NCI-H1048 (cell line): ENCODE measurements around the gene SLC23A1.
"Not testable (repeated sequence)": the region's sequence is repeated elsewhere in the genome, so short reads cannot be mapped to it uniquely, and the experiment has no call there.

Source experiments
- DNase-seq: peaks from one replicate; lab custom pipeline; 2025; lab: John Stamatoyannopoulos, UW

Gene SLC23A1

DNA sequence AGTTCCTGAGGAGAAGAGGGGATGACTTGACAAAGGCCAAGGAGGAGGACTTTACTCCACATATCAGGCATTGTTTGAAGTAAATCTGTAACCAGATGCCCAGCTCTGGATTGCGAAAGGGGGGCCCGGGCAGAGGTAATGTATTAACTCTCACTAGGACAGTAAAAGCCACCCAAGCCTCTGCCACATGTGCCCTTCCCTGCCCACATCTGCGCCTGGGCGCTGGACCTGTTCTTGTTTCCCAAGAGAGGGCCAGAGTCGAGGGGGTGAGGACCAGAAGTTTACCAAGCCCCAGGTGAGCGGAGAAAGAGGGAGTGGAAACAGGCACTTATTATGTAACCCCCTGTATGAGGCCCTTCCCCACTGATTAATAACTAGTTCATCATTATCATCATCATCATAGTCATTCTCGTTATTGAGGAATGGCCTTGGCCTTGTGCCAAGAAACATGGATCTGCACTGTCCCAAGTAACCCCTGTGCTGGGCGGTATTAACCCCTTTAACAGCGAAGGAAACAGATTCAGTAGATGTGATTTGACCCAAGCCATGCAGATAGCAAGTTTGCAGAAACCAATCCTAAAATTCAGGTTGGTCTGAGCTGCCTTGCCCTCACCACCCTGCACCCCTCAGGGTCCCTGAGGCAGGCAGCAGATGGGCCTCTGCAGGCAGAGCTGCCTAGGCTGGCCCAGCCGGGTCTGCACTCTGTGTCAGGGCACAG lies at the start of gene SLC23A1:
SLC23A1 (minus strand) TSS at position 23 of the 718 bp plus-strand sequence. CDS start 44 bp downstream, outside the sequence.
- no peak for DNase-seq

DNA sequence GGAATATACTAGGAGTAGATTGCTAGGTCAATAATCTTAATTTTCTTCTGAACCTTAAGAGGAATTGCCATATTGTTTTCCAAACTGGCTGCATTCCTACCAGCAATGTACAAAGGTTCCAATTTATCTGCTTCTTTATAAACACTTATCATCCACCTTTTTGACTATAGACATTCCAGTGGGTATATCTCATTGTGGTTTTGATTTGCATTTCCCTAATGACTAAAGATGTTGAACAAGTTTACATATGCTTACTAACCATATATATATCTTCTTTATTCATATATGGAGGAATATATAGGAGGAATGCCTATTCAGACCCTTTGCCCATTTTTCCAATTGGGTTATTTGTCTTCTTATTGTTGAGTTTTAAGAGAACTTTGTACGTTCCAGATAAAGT lies 48.6 kb upstream of the SLC23A1 start:
- no peak for DNase-seq

DNA sequence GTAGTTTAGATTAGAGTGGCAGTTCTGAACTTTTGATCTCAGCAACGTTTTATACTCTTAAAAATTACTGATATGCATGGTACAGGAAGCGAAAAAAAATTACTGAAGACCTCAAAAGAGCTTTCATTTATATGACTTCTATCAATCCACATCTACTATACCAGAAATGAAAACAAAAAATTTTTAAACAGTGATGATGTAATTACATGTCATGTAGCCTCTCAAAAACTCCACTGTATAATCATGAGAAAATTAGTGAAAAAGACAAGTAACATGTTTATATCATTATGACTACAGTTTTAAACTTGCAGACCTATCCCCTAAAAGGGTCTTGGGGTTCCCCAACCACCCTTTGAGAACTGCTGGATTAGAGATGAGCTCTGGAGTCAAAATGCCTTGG lies 46.9 kb upstream of the SLC23A1 start:
- no peak for DNase-seq

DNA sequence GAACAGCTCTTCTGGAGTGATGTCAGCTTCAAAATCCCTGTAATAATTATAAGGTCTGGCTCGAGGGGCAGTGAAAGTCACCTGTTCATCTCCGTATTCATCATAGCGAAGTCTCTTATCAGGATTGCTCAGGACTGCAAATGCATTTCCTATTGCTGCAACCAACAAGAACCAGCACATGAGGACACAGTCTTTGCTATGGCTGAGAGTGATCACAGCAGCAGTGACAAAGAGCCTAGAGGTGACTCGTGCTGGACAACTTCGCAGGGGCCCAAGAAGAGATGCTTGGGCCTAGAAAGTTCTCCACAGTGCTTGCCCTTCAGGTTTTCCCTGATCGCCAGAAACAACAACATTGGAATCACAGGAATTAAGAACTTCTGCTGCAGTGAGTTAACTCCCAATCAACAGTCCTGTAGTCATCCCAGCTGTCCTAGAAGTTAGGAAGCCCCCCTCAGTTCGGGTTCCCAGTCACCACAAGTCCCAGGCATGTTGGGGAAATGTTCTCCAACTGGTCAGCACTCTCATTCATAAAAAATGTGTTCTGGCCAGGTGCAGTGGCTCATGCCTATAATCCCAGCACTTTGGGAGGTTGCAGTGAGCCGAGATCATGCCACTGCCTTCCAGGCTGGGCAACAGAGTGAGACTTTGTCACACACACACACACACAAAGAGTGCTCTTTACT lies 43.2 kb upstream of the SLC23A1 start:
- no peak for DNase-seq

DNA sequence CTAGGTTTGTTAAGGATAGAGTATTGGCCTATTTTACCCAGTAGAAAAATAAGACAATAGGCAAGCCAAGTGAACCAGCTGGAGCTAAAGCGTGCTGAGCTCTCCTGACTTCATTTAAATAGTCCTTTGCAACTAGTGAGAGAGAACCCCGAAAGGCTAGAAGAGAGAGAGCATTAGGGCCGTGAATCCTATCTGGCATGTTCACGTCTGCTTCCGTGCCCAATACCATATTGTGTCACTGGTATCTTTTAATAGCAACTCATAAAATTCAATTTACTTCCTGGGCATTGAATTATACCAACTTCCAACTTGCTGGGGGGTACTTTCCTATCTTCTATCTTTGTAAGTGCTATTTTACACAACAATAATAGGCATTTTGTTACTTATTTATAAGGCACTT lies 42.4 kb upstream of the SLC23A1 start:
- no peak for DNase-seq

DNA sequence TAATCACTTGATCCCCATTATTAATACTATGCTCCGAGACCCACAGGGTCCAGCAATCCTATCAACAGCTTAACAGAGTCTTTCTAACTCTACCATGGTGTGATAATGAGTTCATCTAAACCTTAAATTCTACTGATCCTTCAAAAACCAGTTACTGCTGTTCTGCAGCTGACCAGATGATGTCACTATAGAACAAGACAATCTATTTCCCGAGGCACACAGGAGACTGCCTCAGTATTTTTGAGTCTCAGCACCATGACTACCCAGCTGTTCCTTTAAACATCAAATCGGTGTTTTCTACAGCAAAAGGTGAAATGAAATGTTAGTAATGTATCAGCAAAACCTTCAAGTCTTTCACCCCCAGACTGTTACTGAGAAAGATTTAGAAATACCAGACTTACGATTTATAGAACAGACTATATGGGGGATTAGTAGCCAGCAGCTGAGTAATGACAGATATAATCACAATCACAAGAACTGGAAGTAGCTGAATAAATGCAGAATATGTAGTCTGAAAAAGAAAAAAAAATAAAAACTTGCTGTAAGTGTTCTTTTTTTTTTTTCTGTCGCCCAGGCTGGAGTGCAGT lies 39.3 kb upstream of the SLC23A1 start:
- no peak for DNase-seq

DNA sequence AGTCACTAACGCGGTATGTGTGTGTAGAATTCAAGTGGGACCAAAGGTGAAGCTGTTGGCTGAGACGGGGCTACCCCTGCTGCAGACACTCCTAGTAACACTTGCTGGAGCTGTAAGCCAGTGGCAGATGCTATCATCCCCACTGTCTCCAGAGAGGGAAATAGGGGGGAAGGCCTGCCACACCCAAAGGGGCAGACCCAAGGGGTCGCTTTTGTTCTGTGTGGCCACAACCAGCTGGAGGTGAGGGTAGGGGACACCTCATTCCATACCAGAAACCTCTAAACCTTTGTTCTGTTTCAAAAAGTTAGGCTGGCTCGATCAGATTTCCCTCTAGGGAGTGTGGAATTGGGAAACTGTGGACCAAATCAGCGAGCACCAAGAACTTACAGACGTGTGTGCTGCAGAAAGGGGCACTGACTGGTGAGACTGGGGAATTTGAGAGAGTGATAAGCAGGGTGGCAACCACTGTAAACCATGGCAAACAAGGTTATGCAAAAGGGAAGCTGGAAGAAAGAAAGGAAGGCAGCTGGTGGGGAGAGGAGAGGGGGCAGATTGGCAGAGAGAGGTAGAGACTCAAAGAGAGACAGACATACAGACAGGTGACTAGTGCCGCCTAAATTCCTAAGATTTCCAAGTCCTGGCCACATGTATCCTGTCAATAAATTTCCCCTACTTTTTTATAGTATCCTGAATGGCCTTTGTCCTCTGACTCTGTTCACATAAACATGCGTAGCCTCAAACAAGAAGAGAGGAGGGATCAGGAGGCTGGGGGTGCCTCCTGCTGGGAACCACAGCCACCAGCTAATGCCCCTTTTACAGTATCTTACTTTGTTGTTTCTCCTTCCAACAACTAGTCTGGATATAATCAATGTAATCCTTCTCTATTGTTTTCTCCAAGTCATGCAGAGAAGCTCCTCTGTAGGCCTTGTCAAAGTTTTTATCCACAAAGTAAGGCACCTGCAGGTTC lies 36.4 kb upstream of the SLC23A1 start:
- DNase-seq, result no peak

DNA sequence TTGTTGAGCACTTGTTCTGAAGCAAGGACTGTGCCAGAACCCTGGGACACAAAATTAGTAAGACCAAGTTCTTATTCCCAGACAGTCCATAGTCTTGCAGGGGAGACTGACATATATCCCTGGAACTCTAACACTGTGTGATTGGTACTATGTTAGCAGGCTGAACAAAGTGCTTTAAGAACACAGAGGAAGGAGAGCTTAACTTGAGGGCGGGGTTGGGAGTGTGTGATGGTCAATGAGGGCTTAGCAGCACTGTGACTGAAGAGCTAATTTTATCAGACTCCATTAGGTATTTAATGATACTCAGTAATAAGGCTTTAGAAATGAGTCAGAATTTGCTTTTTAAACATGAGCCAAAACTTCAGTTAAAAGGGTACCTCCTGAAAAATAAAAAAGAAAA lies 35.7 kb upstream of the SLC23A1 start:
- no peak for DNase-seq

DNA sequence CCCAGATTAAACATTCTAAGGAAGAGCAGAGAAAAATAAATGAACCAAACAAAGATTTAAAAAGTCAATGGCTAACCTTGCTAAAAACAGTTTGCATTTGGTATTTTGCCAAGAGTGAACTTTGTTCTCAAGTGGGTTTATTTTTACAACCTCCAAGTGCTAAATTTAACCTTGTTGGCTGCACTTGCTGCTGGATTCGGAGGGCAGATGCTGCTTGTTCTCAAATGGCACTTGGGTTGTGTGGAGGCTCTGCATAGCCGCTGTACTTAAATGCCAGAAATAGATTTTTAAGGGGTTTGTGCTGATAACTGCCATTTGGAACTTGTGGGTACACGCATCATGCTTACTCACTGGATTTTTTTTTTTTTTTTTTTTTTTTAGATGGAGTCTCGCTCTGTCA lies 34.1 kb upstream of the SLC23A1 start:
- DNase-seq, result no peak

DNA sequence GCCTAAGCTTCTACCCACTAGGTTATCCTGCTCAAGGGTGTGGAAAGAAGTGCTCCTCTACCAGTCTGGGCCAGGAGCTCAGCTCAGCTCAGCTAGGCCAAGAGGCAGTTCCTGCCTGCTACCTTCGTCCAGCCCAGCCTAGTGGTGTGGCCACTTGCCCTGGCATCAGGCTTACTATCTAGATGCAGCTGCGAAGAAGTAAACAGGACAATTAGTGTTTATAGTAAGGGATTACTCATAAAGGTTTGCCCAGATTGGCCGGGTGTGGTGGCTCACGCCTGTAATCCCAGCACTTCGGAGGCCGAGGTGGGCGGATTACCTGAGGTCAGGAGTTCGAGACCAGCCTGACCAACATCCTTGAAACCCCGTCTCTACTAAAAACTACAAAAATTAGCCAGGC lies 33.6 kb upstream of the SLC23A1 start:
- no peak for DNase-seq

DNA sequence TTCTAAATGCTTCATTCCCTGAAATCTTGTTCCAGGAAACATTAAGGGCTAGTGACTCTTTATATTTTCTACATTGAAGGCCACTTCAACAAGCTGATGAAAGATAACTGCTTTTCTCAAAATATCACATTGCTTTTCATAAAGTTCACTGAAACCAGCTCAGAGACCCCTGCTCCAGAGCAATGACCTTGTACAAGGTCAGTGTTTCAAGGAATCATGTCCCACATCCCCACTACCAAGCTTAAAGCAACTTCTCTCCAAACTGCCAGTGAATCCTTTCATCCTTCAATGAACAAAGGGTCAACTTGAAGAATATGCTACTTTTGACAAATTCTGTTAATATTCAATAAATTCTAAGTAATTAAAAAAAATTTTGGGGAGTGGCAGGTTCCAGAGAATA lies 32.8 kb upstream of the SLC23A1 start:
- DNase-seq, result no peak

DNA sequence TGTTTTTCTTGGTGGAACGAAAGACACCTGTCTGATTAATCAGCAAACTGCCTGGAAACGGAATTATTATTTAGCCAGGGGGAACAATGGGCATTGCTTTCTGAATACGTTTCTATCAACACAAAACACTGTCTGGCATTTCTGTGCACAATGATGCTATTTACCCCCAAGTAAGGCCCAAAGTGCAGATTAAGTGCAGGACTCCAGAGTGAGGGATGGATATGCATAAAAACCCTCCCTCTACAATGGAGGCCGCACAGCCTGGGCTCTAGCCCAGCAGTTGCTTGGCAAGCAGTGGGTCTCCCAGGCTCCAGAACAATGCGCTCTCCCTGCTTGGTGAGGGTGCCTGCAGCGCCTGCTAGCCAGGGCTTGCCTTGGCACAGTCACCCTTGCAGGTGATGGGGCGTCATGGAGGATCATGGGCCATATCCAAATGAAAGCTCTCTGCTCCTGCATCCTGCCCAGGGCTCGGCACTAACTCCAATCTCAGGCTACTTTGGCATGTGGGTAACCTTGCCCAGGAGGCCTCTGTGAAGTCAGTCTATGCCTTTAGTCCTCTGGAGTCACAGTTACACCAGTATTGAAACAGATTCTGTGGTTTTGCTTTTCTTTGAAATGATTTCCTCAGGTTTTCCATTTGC lies 32.2 kb upstream of the SLC23A1 start:
- no peak for DNase-seq

DNA sequence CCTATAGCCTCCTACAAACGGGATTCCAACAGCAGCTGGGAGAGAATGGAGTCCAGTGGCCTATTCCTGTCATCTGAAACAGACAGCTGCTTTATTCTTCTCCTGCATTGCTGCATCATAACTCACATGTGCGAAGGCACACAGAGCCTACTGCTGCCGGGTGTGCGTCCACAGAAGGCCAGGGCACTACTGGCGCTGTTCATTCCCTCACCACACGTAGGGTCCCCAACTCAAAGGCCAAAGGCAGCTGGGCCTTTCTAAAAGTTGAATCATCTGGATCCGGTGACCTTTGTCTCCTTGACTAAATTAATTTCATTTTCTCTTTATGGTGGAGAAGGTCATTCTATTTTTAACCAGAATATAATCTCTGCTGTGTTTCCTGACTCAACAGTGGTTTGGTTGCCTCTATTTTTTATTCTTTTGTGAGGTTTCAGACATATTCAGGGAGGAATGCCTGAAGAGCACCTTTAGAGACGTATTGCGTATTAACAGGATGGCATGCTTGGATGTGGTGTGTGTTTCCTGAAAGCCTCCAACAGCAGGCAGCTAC lies 31.6 kb upstream of the SLC23A1 start:
- no peak for DNase-seq

DNA sequence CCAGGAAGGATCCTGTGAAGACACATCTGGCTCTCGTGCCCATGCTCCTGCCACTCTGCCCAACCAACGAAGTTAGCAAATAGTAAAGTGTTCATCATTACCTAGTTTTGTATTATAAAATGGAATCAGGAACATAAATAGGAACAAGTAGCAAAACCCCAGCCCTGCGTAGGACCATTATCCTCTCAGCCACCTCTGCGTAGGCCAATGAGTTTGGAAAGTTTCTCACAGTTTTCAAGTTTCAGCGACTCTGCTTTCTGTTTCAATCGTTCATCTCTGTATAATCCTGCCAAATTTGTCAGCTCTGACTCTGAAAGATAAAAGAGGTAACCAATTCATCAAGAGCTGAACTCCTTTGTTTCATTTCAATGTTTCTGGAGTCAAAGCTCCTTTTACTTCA lies 30.9 kb upstream of the SLC23A1 start:
- no peak for DNase-seq

DNA sequence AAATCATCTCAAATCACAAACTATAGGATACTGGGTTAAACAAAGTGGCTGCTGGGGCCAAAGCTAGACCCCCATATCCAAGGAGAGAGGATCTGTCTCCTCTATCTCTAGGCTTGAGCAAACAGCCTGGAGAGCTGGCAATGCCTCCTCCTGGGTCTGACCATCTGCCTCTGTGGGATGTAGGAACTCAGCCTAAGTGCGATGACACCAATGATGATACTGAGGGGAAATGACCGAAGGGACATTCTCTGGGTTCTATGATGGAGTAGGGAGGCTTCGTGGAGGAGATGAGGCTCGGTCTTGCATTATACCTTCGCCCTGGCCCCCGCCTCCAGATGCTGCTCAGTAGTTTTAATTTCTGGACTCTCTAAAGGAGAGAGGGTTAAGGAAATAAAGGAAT lies 30.1 kb upstream of the SLC23A1 start:
- no peak for DNase-seq

DNA sequence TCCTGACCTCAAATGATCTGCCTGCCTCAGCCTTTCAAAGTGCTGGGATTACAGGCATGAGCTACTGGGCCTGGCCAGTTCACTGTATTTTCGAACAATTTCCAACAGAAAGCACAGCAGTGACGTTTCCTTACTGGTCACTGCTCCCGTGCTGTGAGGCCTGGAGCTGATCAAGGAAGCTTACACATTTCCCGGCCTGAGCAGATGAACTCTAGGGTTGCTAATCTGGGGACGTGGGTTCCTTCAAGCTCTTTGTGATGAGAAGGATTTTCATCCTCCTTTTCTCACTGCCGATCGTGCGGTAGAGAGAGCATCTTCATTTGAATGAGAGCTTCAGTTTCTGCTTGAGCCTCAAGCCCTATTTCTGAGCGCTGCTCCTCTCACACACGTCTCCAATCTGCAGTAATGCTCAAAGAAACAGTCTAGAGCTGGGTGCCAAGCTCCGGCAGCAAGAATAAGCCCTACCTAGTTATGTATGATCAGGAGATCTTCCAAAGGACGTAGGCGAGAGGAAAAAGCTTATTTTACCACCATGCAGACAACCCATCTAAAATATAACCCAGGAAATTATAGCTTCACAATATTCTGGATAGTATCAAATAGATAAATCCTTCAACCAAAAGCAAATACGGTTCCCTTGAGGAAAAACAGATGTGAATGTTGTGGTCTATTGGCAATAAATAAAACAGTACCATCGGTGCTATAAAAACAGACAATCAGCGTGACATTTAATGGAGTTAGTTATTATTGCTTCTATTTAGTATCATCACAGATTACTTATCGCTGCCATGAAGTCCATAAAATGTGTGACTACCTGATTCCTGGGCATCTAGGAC lies 28.1 kb upstream of the SLC23A1 start:
- no peak for DNase-seq

DNA sequence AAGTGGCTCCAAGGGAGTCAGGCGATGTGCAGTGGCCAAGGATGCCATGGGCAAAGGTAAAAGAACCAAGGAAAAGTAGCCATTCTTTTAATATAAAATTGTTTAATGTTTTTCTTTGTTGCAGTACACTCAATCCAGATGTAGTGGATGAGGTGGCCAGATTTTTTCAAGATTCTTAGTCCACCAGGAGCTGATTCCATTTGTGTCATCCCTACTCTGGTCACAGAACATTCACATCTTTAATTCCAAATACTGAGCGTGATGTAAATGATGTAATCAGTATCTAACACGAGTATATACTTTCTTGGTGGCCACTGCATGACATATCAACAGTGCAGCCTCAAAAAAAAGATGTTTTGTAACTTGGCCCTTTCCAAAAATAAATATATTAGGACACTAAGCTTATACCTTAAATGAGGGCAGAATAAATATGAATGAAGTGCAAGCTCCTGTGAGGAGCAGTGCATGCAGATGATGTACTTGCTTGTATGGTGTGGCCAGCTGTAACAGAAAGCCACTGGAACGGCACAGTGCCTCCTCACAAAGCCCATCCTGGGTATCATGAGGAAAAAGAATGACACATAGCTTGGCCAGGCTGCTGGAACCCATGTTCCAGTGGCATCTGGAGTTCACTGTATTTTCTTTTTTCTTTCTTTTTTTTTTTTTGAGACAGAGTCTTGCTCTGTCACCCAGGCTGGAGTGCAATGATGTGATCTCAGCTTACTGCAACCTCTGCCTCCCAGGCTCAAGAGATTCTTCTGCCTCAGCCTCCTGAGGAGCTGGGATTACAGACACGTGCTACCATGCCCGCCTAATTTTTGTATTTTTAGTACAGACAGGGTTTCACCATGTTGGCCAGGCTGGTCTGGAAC lies 27.3 kb upstream of the SLC23A1 start:
- no peak for DNase-seq

DNA sequence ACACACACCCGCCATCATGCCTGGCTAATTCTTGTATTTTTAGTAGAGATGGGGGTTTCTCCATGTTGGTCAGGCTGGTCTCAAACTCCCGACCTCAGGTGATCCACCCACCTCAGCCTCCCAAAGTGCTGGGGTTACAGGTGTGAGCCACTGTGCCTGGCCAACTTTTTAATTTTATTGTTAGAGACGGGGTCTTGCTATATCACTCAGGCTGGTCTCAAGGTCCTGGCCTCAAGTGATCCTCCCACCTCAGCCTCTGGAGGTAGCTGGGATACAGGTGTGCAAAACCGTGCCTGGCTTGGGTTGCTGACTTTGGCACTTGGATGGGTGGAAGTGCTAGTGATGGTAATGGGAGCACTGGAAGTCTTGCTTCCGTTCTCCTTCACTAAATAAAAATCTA lies 26.0 kb upstream of the SLC23A1 start:
- DNase-seq, result not testable (repeated sequence)

DNA sequence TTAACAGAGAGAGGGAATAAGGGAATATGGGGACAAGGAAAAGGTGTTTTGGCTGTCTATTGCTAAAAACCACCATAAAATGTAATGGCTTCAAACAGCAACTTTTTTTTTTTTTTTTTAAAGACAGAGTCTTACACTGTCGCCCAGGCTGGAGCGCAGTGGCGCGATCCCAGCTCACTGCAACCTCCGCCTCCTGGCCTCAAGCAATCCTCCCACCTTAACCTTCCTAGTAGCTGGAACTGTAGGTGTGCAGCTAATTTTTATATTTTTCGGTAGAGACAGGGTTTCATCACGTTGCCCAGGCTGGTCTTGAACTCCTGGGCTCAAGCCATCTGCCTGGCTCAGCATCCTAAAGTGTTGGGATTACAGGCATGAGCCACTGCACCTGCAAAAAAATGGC lies 25.1 kb upstream of the SLC23A1 start:
- DNase-seq, result no peak

DNA sequence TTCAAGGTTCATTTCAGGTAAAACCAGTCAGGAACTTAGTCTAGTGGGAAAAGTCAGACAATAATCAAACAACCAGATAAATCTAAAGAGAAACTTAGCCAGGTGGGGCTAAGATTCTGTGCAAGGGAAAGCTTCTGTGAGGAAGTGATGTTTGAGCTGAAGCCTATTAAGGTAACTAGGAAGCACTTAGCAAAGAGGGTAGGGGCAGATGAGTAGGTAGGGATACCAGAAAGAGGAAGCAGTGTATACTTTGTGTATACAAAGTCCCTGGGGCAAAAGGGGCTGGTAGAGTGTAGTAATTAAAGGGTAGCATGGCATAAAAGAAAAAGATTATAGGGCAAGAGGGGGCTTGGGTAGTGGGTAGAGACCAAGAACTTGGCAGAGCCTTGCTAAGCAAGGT lies 24.4 kb upstream of the SLC23A1 start:
- no peak for DNase-seq
